GM18868 (cell line): Measurements from ENCODE around the gene SMARCA4.
A peak's percentile ranks its signal among the peaks of the same experiment; 100 is the strongest.

Experiments
- ATAC-seq: cut with Tn5 transposase; IDR thresholded peaks from one replicate; pipeline ENCODE4 v1.9.1; 2021; ENCODE audit warnings: mild to moderate bottlenecking, moderate library complexity; ENCODE audit not compliant: unreplicated experiment

SMARCA4 gene

GRCh38 chr19:11028146-11028545 is 67.3 kb downstream of the SMARCA4 start:
- no peak for ATAC-seq

GRCh38 chr19:11031421-11032070 is 70.7 kb downstream of the SMARCA4 start:
- no peak for ATAC-seq

DNA sequence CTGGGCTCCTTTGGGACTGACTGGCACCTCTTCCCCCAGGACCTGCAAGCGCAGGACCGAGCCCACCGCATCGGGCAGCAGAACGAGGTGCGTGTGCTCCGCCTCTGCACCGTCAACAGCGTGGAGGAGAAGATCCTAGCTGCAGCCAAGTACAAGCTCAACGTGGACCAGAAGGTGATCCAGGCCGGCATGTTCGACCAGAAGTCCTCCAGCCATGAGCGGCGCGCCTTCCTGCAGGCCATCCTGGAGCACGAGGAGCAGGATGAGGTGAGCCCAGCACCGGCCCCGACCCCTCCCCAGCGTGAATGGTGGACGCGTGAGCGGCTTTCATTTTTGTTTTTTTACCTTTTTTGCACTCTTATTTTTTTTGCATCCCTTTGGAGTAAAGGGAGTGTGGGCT is 72.4 kb downstream of the SMARCA4 start:
- ATAC-seq: no peak

DNA sequence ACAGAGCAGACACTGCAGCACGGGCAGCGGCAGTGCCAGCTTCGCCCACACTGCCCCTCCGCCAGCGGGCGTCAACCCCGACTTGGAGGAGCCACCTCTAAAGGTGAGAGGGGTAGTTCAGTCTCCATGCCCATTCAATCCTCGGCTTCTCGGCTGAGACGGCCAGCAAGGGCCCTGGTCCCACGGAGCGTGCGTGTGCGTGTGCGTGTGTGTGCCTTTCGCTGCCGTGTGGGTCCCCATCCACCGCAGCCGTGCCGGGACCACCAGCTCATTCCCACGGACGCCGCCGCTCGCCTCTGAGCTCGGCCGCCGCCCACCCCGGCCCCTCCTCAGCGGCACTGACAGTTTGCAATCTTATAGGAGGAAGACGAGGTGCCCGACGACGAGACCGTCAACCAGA is 72.9 kb downstream of the SMARCA4 start:
- no peak for ATAC-seq

- ATAC-seq: no peak
Measured at GRCh38 chr19:11034449-11035213, 73.8 kb downstream of the SMARCA4 start.

- peak; percentile 70 for ATAC-seq
Measured at GRCh38 chr19:11035441-11036377, 74.9 kb downstream of the SMARCA4 start.

GRCh38 chr19:11038511-11038910 is 77.7 kb downstream of the SMARCA4 start:
- no peak for ATAC-seq

GRCh38 chr19:11041194-11041593 is 80.4 kb downstream of the SMARCA4 start:
- ATAC-seq: no peak

DNA sequence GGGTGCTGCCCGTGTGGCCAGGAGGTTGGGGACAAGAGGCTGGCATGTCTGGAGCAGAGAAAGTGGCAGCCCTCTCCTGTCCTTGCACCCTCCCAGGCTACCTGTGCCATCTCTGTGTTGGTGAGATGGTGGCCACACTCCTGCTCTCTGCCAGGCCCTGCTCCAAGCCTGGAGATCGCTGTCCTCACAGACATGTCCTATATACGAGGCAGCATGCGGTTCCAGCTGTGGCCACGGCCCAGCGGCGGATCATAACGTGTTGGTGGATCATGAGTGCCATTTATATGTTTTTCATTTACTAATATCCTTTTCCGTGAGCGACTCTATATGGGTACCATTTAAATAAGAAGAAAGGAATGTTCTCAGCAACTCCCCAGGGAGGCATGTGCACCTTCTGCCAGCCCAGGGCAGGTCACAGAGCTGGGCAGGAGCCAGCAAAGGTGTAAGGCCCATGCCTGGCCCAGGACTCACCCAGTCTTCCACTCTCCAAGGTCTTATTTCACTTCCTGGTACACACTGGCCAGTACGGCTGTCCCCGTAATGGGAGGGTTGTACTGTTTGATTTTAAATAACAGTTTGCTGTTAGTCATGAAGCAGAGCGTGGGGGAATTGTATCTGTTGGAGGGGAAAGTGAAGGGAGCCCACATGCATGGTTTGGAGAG is 81.3 kb downstream of the SMARCA4 start:
- ATAC-seq: no peak

DNA sequence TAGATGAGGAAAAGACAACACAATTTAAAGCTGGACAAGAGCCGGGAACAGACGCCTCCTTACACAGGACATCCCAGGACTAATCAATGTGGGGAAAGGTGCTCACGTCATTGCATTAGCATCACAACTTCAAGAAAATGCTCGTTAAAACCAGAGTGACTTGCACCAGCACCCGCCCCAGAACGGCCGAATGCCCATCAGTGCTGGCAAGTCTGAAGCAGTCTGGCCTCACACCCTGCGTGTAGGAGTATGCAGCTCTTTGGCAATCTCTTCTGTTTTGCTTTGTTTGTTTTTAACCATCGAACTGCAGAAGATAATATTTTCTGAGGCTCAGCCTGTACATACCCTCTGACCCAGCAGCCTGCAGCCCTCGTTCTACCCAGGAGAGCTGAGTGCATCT is 83.6 kb downstream of the SMARCA4 start:
- no peak for ATAC-seq

DNA sequence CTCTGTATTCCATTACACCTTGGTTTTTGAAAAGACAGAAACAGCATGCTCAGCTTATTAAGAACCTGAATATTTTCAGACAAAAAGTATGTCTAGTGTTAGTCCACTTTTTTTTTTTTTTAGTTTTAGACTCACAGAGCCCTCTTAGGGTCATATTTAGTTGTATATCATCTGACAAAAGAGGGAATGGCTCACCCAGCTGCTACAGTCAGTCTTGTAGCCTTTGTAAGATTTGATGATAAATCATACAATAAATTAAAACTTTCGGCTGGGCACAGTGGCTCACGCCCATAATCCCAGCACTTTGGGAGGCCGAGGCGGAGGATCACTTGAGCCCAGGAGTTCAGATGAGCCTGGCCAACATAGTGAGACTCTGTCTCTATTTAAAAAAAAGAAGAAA is 84.7 kb downstream of the SMARCA4 start:
- ATAC-seq: no peak

DNA sequence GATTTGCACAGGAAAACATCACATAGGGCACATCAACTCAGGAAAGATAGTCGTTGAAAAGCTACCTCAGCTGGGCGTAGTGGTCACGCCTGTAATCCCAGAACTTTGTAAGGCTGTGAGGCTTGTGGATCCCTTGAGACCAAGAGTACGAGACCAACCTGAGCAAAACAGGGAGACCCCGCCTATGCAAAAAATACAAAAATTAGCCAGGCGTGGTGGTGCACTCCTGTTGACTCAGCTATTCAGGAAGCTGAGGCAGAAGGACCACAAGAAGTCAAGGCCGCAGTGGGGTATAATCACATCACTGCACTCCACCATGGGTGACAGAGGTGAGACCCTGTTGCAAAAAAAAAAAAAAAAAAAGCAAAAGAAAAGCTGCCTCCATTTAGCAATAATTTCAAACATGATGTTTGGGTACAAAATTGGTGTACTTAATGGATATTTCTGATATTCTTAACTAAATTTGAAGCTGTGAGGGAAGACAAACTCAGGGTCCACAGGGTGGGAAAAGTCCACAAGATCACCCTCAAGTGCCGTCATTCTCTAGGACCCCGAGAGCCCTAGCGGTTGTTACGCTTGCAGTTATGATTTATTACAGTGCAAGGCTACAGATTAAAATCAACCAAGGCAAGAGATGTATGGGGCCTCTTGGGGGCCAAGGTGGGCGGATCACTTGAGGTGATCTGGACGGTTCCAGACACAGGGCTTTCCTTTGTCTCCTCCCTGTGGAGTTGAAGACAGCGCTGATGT is 86.0 kb downstream of the SMARCA4 start:
- ATAC-seq: no peak

DNA sequence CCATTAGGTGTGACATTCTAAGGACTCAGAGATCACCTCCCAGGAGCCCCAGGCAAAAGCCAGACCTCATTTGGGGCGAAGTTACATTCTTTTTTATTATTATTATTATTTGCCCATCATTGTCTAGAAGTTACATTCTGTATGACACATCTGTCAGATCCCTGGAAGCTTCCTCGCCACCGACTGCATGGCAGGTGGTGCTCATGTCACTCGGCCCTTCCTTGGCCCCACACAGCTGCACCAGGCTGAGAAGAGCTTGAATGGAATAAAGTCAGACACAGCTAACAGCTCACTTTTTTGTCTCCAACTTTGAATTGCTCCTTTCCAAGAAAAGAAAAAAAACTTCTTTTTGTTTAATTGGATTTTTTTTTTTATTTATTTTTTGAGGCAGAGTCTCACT is 87.0 kb downstream of the SMARCA4 start:
- ATAC-seq: no peak

GRCh38 chr19:11050323-11051114 is 89.7 kb downstream of the SMARCA4 start:
- no peak for ATAC-seq

DNA sequence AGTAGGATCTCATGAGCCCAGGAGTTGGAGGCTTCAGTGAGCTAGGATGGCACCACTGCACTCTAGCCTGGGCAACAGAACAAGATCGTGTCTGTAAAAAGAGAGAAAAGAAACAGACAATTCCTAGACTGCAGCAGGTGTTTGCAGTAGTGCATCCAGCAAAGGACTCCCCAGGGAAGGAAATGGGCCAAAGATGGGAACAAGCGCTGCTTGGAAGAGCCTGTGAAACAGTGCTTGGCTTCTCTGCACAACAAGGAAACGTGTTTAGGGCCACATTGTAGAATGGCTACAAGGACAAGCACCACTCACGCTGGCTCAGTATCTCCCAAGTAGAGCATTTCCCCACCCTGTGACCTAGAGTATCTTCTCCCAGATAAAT is 93.0 kb downstream of the SMARCA4 start:
- ATAC-seq: no peak

DNA sequence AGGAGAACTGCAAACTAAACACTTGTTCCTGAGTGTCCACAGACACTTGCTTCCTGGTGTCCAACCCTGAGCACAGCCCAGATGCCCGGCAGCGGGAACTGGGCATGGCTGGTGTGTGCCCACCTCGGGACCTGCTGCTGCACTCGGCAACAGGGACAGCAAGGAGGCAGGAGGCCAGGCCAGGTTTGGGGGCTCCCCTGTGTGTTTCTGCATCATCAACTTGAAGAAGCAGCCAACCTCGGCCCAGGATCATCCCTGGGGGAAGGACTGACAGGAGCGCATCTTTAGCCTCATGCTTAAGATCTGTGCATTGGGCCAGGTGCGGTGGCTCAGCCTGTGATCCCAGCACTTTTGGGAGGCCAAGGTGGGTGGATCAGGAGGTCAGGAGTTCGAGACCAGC is 93.4 kb downstream of the SMARCA4 start:
- no peak for ATAC-seq

DNA sequence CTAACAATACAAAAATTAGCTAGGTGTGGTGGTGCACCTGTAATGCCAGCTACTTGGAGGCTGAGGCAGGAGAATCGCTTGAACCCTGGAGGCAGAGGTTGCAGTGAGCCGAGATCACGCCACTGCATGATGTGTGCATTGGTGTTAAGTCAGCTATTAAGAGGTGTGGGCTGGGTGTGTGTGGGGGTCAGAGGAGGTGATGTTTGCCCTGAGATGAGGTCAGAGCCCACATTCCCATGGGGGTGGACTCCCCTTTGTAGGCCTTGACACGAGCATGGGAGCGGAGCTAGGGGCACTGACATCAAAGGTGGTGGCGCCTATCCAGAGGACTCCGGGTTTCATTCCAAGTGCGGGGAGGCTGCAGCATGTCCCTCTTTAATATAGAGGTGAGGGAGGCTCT is 93.8 kb downstream of the SMARCA4 start:
- no peak for ATAC-seq

- ATAC-seq: no peak
Measured at GRCh38 chr19:11058246-11059030, 97.6 kb downstream of the SMARCA4 start.
